Upper lobe of left lung (tissue), 4 donors: Measurements from ENCODE around the gene SNX1.

Experiments
- POLR2A ChIP-seq, 4 donors: fragments of 450-650 bp; IDR thresholded peaks; one replicate each; pipeline ENCODE4 v1.5.1; 2016 to 2017; ENCODE audit warnings: antibody characterized with exemption in 4 of 4, mild to moderate bottlenecking in 2 of 4
- POLR2AphosphoS5 ChIP-seq, 2 donors: sonication (generic); formaldehyde crosslinking; IDR thresholded peaks; one replicate each; pipeline ENCODE4 v1.5.1; 2017; ENCODE audit warnings: antibody characterized with exemption in 2 of 2
- TF ChIP-seq, protein P1 (sequence below), 6 experiments: fragments of 450-650 bp in 4 of 6; fragments of 200-600 bp in 2 of 6; sonication (generic) in 2 of 6; IDR thresholded peaks; one replicate each; pipeline ENCODE4 v1.5.1; 2016 to 2019; ENCODE audit warnings: antibody characterized with exemption in 6 of 6

DNA sequence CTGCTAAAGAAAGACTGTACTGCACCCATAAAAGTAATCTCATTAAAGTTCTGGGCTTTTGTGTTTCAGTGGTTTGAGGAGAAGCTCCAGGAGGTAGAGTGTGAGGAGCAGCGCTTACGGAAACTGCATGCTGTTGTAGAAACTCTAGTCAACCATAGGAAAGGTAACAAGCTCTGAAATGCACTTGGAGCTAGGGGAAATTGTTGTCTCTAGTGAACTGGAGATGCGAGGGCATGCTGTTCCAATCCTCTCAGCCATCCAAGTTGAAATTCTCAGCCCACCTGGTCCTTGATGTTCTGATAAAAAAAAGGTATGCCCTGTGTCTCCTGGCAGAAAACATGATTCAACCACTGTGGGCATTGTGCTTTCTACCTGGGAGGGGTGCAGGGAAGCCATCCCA is 34.4 kb downstream of the SNX1 start:
- TF ChIP-seq POLR2A (IDR thresholded peaks at IDR 0.05), result no peak
- TF ChIP-seq, protein P1, sequence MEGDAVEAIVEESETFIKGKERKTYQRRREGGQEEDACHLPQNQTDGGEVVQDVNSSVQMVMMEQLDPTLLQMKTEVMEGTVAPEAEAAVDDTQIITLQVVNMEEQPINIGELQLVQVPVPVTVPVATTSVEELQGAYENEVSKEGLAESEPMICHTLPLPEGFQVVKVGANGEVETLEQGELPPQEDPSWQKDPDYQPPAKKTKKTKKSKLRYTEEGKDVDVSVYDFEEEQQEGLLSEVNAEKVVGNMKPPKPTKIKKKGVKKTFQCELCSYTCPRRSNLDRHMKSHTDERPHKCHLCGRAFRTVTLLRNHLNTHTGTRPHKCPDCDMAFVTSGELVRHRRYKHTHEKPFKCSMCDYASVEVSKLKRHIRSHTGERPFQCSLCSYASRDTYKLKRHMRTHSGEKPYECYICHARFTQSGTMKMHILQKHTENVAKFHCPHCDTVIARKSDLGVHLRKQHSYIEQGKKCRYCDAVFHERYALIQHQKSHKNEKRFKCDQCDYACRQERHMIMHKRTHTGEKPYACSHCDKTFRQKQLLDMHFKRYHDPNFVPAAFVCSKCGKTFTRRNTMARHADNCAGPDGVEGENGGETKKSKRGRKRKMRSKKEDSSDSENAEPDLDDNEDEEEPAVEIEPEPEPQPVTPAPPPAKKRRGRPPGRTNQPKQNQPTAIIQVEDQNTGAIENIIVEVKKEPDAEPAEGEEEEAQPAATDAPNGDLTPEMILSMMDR (IDR thresholded peaks at IDR 0.05), result no peak
- TF ChIP-seq POLR2AphosphoS5 (IDR thresholded peaks at IDR 0.05), result no peak
